IMR-90 (cell line): ENCODE results near the gene GGN. TPM values are rescaled to one million over a fixed set of nuclear protein-coding genes. Genes with fewer than 3 reads are reported as not detected.

Experiments
- ATAC-seq: fragments of 200-7000 bp; cut with Tn5 transposase; 2 replicates; pipeline ENCODE4 v1.9.1; 2020; ENCODE audit warnings: low read depth, mild to moderate bottlenecking, moderate library complexity
- BruUV-seq: library from RNA; stranded (reverse); fragments of 400-500 nt; replicated peaks from 2 replicates; lab custom pipeline; 2021; lab: Mats Ljungman, UMichigan
- CTCF ChIA-PET: fragments of 300-600 bp; formaldehyde crosslinking; extraction: SDS; loops from one replicate; lab custom pipeline; 2021; ENCODE audit warnings: antibody characterized with exemption; lab: Yijun Ruan, JAX
- POLR2A ChIA-PET: fragments of 300-600 bp; sonication (Branson Sonifier 250); formaldehyde crosslinking; loops from one replicate; lab custom pipeline; 2022; ENCODE audit warnings: antibody characterized with exemption; ENCODE audit not compliant: unreplicated experiment; lab: Charles Lee
- DNase-seq: peaks from one replicate; pipeline ENCODE4 v3.0.0; 2013
- H2AFZ ChIP-seq: replicated peaks from 2 replicates; pipeline ENCODE3; 2013; ENCODE audit warnings: low read length, mild to moderate bottlenecking; ENCODE audit not compliant: poor library complexity
- H2AK5ac ChIP-seq: 2 replicates; pipeline ENCODE4 v1.6.1; 2013; ENCODE audit warnings: low read depth, low read length, inconsistent platforms
- H2AK9ac ChIP-seq: replicated peaks from 2 replicates; pipeline ENCODE3; 2013; ENCODE audit warnings: mild to moderate bottlenecking, low read depth, low read length, moderate library complexity; ENCODE audit not compliant: poor library complexity
- H2BK120ac ChIP-seq: 2 replicates; pipeline ENCODE4 v1.6.1; 2013; ENCODE audit warnings: low read depth, low read length, inconsistent platforms
- H2BK15ac ChIP-seq: 3 replicates; pipeline ENCODE4 v1.6.1; 2013; ENCODE audit warnings: low read depth, low read length, inconsistent platforms
- H2BK20ac ChIP-seq: 2 replicates; pipeline ENCODE4 v1.6.1; 2013; ENCODE audit warnings: low read depth, mild to moderate bottlenecking, inconsistent platforms, low read length, moderate library complexity
- H2BK5ac ChIP-seq: 2 replicates; pipeline ENCODE4 v1.6.1; 2013; ENCODE audit warnings: mild to moderate bottlenecking, low read depth, low read length, inconsistent platforms; ENCODE audit not compliant: poor library complexity, severe bottlenecking
- H3K14ac ChIP-seq: replicated peaks from 2 replicates; pipeline ENCODE4 v1.6.1; 2013; ENCODE audit warnings: low read depth, low read length, inconsistent platforms
- H3K18ac ChIP-seq: 2 replicates; pipeline ENCODE4 v1.6.1; 2013; ENCODE audit warnings: low read depth, low read length, control low read depth
- H3K23ac ChIP-seq: 2 replicates; pipeline ENCODE4 v1.6.1; 2013; ENCODE audit warnings: low read depth, low read length, inconsistent platforms
- H3K27ac ChIP-seq: 2 replicates; pipeline ENCODE4 v1.5.1; 2013; ENCODE audit warnings: mild to moderate bottlenecking, control low read depth, low read length; ENCODE audit not compliant: insufficient read depth
- H3K27me3 ChIP-seq: 2 replicates; pipeline ENCODE4 v1.6.1; 2013; ENCODE audit warnings: low read length; ENCODE audit not compliant: control insufficient read depth, insufficient read depth
- H3K36me3 ChIP-seq: 2 replicates; pipeline ENCODE4 v1.6.1; 2013; ENCODE audit warnings: low read length, mixed read lengths; ENCODE audit not compliant: control insufficient read depth, insufficient read depth
- H3K4ac ChIP-seq: 2 replicates; pipeline ENCODE4 v1.6.1; 2013; ENCODE audit warnings: low read depth, low read length, inconsistent platforms
- H3K4me1 ChIP-seq: 2 replicates; pipeline ENCODE4 v1.6.1; 2013; ENCODE audit warnings: low read length, mixed read lengths; ENCODE audit not compliant: control insufficient read depth, insufficient read depth
- H3K4me2 ChIP-seq: 2 replicates; pipeline ENCODE4 v1.6.1; 2013; ENCODE audit warnings: low read depth, mild to moderate bottlenecking, control low read depth, low read length, moderate library complexity
- H3K4me3 ChIP-seq: 2 replicates; pipeline ENCODE4 v1.5.1; 2013; ENCODE audit warnings: low read depth, mild to moderate bottlenecking, control low read depth, low read length, moderate library complexity; ENCODE audit not compliant: insufficient read depth
- H3K56ac ChIP-seq: 2 replicates; pipeline ENCODE4 v1.6.1; 2013; ENCODE audit warnings: low read length, inconsistent platforms; ENCODE audit not compliant: insufficient read depth; ENCODE audit errors: extremely low read depth
- H3K79me1 ChIP-seq, 2 experiments: 2 replicates each; pipeline ENCODE4 v1.6.1; 2013; ENCODE audit warnings: low read length in 2 of 2, inconsistent platforms in 1 of 2, low read depth in 1 of 2
- H3K9ac ChIP-seq: 2 replicates; pipeline ENCODE4 v1.6.1; 2013; ENCODE audit warnings: low read depth, low read length, control low read depth
- H3K9me1 ChIP-seq: 2 replicates; pipeline ENCODE4 v1.6.1; 2013; ENCODE audit warnings: low read length, inconsistent platforms; ENCODE audit not compliant: insufficient read depth
- H3K9me3 ChIP-seq: 2 replicates; pipeline ENCODE4 v1.6.1; 2013; ENCODE audit warnings: low read length; ENCODE audit not compliant: control insufficient read depth, insufficient read depth
- H4K20me1 ChIP-seq: 2 replicates; pipeline ENCODE4 v1.6.1; 2013; ENCODE audit warnings: low read length, inconsistent platforms; ENCODE audit not compliant: insufficient read depth
- H4K5ac ChIP-seq: 2 replicates; pipeline ENCODE4 v1.6.1; 2013; ENCODE audit warnings: mild to moderate bottlenecking, low read depth, low read length, control low read depth
- H4K8ac ChIP-seq, 2 experiments: 2 replicates each; pipeline ENCODE4 v1.6.1; 2013; ENCODE audit warnings: low read depth in 2 of 2, low read length in 2 of 2, control low read depth in 1 of 2, inconsistent platforms in 1 of 2
- H4K91ac ChIP-seq: 2 replicates; pipeline ENCODE4 v1.6.1; 2013; ENCODE audit warnings: low read depth, low read length, inconsistent platforms; ENCODE audit not compliant: insufficient read depth
- CEBPB ChIP-seq: IDR thresholded peaks from 2 replicates; pipeline ENCODE4 v1.6.1; 2012; ENCODE audit warnings: low read depth, low read length, improper control_type of control experiment
- FOS ChIP-seq: fragments of 150-350 bp; IDR thresholded peaks from 2 replicates; pipeline ENCODE4 v1.6.1; 2016; ENCODE audit warnings: low read depth, low read length
- MXI1 ChIP-seq: IDR thresholded peaks from 2 replicates; pipeline ENCODE4 v1.6.1; 2012; ENCODE audit warnings: low read depth, mild to moderate bottlenecking, low read length, moderate library complexity, borderline replicate concordance
- POLR2A ChIP-seq: IDR thresholded peaks from 2 replicates; pipeline ENCODE4 v1.6.1; 2012; ENCODE audit warnings: mild to moderate bottlenecking, low read depth, low read length
- WGBS, 2 experiments: methylation state at CpG; one replicate each; pipeline versions ENCODE4 v1.1.5 to v1.1.7; 2013; ENCODE audit warnings: missing lambda C conversion rate in 2 of 2; ENCODE audit not compliant: insufficient read length in 1 of 2; ENCODE audit errors: extremely low coverage in 2 of 2; 5-methylcytosine and 5-hydroxymethylcytosine counted together
- dilution Hi-C: fragments of 300-500 bp; cut with HindIII; formaldehyde crosslinking; loops from one replicate; pipeline ENCODE4 v1.14.3; 2018; ENCODE audit warnings: low sequenced_read_pairs; ENCODE audit not compliant: unreplicated experiment
- in situ Hi-C: fragments of 300-500 bp; cut with MboI; formaldehyde crosslinking; loops from 3 replicates; pipeline ENCODE4 v1.14.3; 2019; ENCODE audit warnings: low sequenced_read_pairs, inconsistent platforms, mixed read lengths
- intact Hi-C: fragments of 100-400 bp; cut with micrococcal nuclease; formaldehyde crosslinking; loops from 2 replicates; pipeline ENCODE4 v1.10.0; 2022
- polyA plus RNA-seq, 3 experiments: library from polyadenylated mRNA; depleted of rRNA; stranded (reverse); fragments of >200 nt; gene quantifications; 2 replicates each; pipeline ENCODE4 v1.2.3, GENCODE V29; 2012; ENCODE audit warnings: low replicate concordance in 1 of 3
- total RNA-seq: library from RNA; depleted of rRNA; stranded (reverse); fragments of >200 nt; gene quantifications from 2 replicates; pipeline ENCODE4 v1.2.3, GENCODE V29; 2012
- TF ChIP-seq, protein P1 (sequence below): fragments of 150-350 bp; IDR thresholded peaks from 2 replicates; pipeline ENCODE4 v1.6.1; 2017; ENCODE audit warnings: mild to moderate bottlenecking, antibody characterized with exemption, low read length, low read depth

The GGN gene
- total and polyA plus RNA-seq, 2 of the 4 experiments (the other 2 are of a cell fraction): under 0.01 to 0.65 TPM

DNA sequence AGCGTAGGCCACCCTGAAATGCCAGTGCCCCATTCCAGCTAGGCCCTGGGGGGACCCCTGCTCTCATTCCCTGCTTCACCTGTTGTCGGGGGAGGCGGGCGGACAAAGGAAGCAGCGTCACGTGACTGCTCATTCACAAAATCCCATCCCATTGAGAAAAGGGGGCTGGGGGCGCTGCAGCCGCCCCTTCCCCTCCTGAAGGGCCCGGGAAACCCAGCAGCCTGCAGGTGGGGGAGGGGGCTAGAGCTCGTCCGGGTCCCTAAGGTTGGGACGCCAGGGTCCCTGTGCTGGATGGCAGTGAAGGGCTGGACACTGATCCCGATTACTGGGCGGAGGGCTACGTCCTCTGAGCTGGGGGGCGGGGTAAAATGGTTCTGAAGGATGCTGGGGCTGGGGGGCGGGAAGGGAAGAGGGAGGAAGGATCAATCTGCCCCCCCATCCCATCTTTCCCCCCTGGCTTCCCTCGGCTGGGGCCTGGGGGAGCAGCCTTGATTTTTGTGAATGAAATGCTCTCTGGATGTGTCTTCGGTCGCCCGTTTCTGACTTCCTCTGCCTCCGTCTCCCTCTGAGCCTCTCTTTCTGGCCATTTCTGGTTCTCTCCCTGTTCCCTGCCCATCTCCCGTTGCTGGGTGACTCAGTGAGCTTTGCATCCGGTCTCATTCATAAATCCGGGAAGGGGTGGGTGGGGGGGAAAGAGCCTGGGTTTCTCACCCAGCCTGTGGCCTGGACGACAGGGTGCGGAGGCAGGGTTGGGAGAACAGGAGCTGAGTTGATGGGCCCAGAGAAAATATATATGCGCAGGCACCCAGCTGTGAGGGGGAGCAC lies 1.5 kb upstream of the GGN start:
- Histone ChIP-seq H3K36me3 (peaks cover 19% of the 10 kb centered on the region), H4K91ac (peak overlapping the region; percentile 96), H3K23ac (peak overlapping the region; percentile 90), H3K4me3 (peak overlapping the region; percentile 67), H3K9me3 (no peaks in the 10 kb centered on the region), H2BK5ac (peak overlapping the region; percentile 84), H2BK20ac (peak overlapping the region; percentile 92; the same call in 1 of the 2 replicates), H3K14ac (peak overlapping the region; percentile 95), H4K8ac (peak overlapping the region; percentile 90 to 96), H3K4me1 (peaks cover 4% of the 10 kb centered on the region), H3K18ac (peak overlapping the region; percentile 42; the same call in 1 of the 2 replicates), H2BK120ac (peak overlapping the region; percentile 89), H3K27me3 (no peaks in the 10 kb centered on the region), H2AK9ac (peak overlapping the region; percentile 100), H3K4me2 (peak overlapping the region; percentile 96), H3K56ac (peak overlapping the region; percentile 86), H2BK15ac (peak overlapping the region; percentile 93; the same call in 2 of the 3 replicates), H4K5ac (peak overlapping the region; percentile 13), H4K20me1 (peaks cover 8% of the 10 kb centered on the region), H3K9me1 (peaks cover 7% of the 10 kb centered on the region), H3K4ac (peak overlapping the region; percentile 97), H2AK5ac (peak overlapping the region; percentile 100), H3K79me1 (peaks cover 11 to 46% of the 10 kb centered on the region in 2 experiments; a peak in 3 of 4 replicates), H2AFZ (peak overlapping the region; percentile 90), H3K9ac (peak overlapping the region; percentile 83), H3K27ac (peak overlapping the region; percentile 90)
- BruUV-seq: no TSS peak
- peak; percentile 4 for ATAC-seq
- intact Hi-C loops: loop anchor here (2.0 to 5.0 kb wide), 2 partner anchors 15 to 157 kb away; partner anchors contain the start of gene PSMD8
- in situ Hi-C loops: no loop called here
- WGBS, 2 experiments: 11% methylated on average over 3 of the region's 28 CpGs; no CpG with 5 or more reads in 1 of the 2 experiments
- TF ChIP-seq POLR2A (peak; percentile 82), CEBPB (no peak), FOS (0 out of 2 replicates have a peak, but pooled peaks have one; percentile 2), MXI1 (no peak)
- TF ChIP-seq, protein P1, sequence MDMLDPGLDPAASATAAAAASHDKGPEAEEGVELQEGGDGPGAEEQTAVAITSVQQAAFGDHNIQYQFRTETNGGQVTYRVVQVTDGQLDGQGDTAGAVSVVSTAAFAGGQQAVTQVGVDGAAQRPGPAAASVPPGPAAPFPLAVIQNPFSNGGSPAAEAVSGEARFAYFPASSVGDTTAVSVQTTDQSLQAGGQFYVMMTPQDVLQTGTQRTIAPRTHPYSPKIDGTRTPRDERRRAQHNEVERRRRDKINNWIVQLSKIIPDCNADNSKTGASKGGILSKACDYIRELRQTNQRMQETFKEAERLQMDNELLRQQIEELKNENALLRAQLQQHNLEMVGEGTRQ: peak; percentile 75
- dilution Hi-C loops: no loop called here
- CTCF ChIA-PET: interaction anchor here (1.0 kb wide), 1 partner anchor 14 kb away, joined by 5 read pairs; the partner anchor contains the start of gene FAM98C
- peak; percentile 82 for DNase-seq
- POLR2A ChIA-PET: interaction anchor here (0.5 to 2.4 kb wide), 5 partner anchors 14 to 947 kb away, joined by 3 to 12 read pairs (median 3); partner anchors contain the start of genes FAM98C and PSMD8
